Neural crest cell (in vitro differentiated cells): Measurements from ENCODE around the gene F5. TPM values are rescaled to one million over a fixed set of nuclear protein-coding genes. Genes with fewer than 3 reads are reported as not detected.

Source experiments
- DNase-seq: peaks from one replicate; pipeline ENCODE4 v3.0.0; 2021; ENCODE audit warnings: low read depth, mixed read lengths, low spot score
- H3K27ac Mint-ChIP-seq: one replicate; pipeline ENCODE4 v1.8.0; 2021; ENCODE audit warnings: mild to moderate bottlenecking, mixed read lengths; ENCODE audit not compliant: unreplicated experiment
- H3K27me3 Mint-ChIP-seq: 2 replicates; pipeline ENCODE4 v1.8.0; 2021; ENCODE audit warnings: low read depth, mild to moderate bottlenecking, mixed read lengths
- H3K36me3 Mint-ChIP-seq: 2 replicates; pipeline ENCODE4 v1.8.0; 2021; ENCODE audit warnings: low read depth, mild to moderate bottlenecking, mixed read lengths
- H3K4me1 Mint-ChIP-seq: 2 replicates; pipeline ENCODE4 v1.8.0; 2021; ENCODE audit warnings: mixed read lengths
- H3K4me3 Mint-ChIP-seq: one replicate; pipeline ENCODE4 v1.8.0; 2021; ENCODE audit warnings: mild to moderate bottlenecking, mixed read lengths
- H3K9me3 Mint-ChIP-seq: 2 replicates; pipeline ENCODE4 v1.8.0; 2021; ENCODE audit warnings: mixed read lengths
- CTCF ChIP-seq: fragments of 200-600 bp; sonication (generic); conservative IDR thresholded peaks from 2 replicates; pipeline ENCODE4 v1.5.0; 2021; ENCODE audit warnings: antibody characterized with exemption, mild to moderate bottlenecking
- total RNA-seq: library from RNA; stranded (reverse); gene quantifications from 2 replicates; pipeline ENCODE4 v1.2.1, GENCODE V29; 2021

The F5 gene
- total RNA-seq, 1 donor from 2014 or later: not detected

- Mint-ChIP-seq H3K4me3 (no peak overlapping the region), H3K9me3 (no peaks in the 10 kb centered on the region), H3K36me3 (no peaks in the 10 kb centered on the region), H3K27ac (no peak overlapping the region), H3K27me3 (peaks cover 12% of the 10 kb centered on the region), H3K4me1 (no peaks in the 10 kb centered on the region)
- DNase-seq: no peak
- TF ChIP-seq CTCF: no peak
These were observed 55.8 kb downstream of the F5 start for GRCh38 chr1:169530448-169530847.

- no peak for DNase-seq
- no peaks in the 10 kb centered on the region for H3K36me3 Mint-ChIP-seq
- peaks cover 12% of the 10 kb centered on the region for H3K27me3 Mint-ChIP-seq
- H3K4me1 Mint-ChIP-seq: no peaks in the 10 kb centered on the region
- no peak for TF ChIP-seq CTCF
- H3K27ac Mint-ChIP-seq: no peak overlapping the region
- no peaks in the 10 kb centered on the region for H3K9me3 Mint-ChIP-seq
- H3K4me3 Mint-ChIP-seq: no peak overlapping the region
These were observed 57.1 kb downstream of the F5 start for GRCh38 chr1:169529068-169529642.

GRCh38 chr1:169528215-169529067 lies 57.8 kb downstream of the F5 start:
- TF ChIP-seq CTCF: no peak
- no peak for DNase-seq
- Mint-ChIP-seq H3K36me3 (no peaks in the 10 kb centered on the region), H3K4me3 (no peak overlapping the region), H3K4me1 (no peaks in the 10 kb centered on the region), H3K9me3 (no peaks in the 10 kb centered on the region), H3K27me3 (peaks cover 12% of the 10 kb centered on the region), H3K27ac (no peak overlapping the region)

- H3K4me3 Mint-ChIP-seq: no peak overlapping the region
- H3K27ac Mint-ChIP-seq: no peak overlapping the region
- DNase-seq: no peak
- no peak for TF ChIP-seq CTCF
- no peaks in the 10 kb centered on the region for H3K9me3 Mint-ChIP-seq
- no peaks in the 10 kb centered on the region for H3K36me3 Mint-ChIP-seq
- H3K4me1 Mint-ChIP-seq: no peaks in the 10 kb centered on the region
- peaks cover 6% of the 10 kb centered on the region for H3K27me3 Mint-ChIP-seq
These were observed 58.6 kb downstream of the F5 start for GRCh38 chr1:169527451-169528214.

GRCh38 chr1:169527001-169527400 lies 59.3 kb downstream of the F5 start:
- TF ChIP-seq CTCF: no peak

More at GRCh38 chr1:169527001-169527400, 59.3 kb downstream of the F5 start:
- no peak overlapping the region for H3K4me3 Mint-ChIP-seq
- no peaks in the 10 kb centered on the region for H3K36me3 Mint-ChIP-seq
- DNase-seq: no peak
- H3K4me1 Mint-ChIP-seq: no peaks in the 10 kb centered on the region
- peaks cover 6% of the 10 kb centered on the region for H3K27me3 Mint-ChIP-seq
- no peak overlapping the region for H3K27ac Mint-ChIP-seq
- H3K9me3 Mint-ChIP-seq: no peaks in the 10 kb centered on the region
